Measurements from ENCODE around the gene CSNK1D.
A peak's percentile ranks its signal among the peaks of the same experiment; 100 is the strongest.

The CSNK1D gene

DNA sequence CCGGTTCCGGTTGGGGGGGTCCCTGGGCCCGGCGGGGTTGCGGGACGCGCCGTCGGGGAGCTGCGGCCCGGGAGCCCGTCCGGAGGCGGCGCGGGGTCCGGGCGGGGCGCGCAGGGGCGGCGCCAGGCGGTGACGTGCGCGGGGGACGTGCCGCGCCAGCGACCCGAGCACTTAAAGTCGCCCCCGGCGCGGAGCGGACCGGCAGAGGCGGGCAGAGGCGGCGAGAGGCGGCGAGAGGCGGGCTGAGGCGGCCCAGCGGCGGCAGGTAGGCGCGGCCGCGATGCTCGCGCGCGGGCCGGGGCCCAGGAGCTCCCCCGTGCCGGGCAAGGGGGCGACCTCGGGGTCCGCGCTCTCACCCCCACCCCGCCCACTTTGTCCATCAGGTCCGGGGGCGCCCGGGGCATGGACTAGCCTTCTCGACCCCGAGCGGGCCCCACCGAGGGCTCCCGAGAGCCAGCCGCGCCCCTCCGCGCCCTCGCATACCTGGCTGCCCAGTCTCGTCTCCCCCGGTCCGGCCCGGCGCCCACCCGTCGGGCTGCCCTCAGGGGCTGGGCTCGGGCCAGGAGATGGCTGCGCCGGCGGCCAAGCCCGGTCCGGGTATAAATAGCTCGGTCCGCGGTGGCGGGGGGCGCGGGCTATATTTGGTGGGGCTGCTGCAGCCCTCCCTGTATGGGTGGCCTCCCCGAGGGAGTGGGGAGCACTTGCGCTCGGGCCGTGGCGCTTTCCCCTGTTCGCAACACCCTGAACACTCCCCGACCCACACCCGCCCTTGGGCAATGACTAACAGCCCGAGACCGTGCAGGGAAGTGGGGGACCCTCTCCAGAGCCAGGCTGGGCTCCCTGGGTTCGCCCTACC is 44.4 kb downstream of the CSNK1D start, which contains the start of gene SLC16A3:
TSS of gene SLC16A3 (plus strand) at position 201 of the 856 bp plus-strand sequence. CDS start 6,967 bp downstream, outside the sequence.
- DNase-seq (ENCODE audit: low read depth), result peak; percentile 91

DNA sequence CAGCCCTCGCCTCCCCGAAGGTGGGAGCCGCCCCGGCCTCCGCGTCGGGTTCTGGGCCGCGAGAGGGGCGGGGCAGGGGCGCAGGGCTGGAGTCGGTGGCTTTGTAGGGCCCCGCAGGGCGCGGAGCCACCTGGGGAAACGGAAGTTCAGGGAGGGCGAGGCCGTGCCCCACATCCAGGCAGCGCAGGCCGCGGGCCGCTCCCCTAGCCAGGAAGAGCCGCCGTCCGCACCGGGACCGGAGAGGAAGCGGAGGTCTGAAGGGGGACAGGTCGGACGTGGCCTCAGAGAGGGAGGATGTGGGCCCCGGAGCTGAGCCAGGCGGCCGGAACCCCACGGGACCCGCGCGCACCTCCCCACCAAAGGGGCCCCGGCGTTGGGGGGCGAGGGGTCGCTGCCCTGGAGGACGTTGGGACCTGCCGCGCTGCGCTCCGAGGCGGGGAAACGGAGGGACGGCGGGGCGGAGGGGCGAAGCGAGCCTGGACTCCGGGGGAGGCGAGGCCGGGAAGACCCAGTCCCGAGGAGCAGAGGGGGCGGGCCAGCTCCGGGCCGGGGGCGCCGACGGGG is 45.1 kb downstream of the CSNK1D start:
- peak; percentile 49 for DNase-seq (ENCODE audit: low read depth)

DNA sequence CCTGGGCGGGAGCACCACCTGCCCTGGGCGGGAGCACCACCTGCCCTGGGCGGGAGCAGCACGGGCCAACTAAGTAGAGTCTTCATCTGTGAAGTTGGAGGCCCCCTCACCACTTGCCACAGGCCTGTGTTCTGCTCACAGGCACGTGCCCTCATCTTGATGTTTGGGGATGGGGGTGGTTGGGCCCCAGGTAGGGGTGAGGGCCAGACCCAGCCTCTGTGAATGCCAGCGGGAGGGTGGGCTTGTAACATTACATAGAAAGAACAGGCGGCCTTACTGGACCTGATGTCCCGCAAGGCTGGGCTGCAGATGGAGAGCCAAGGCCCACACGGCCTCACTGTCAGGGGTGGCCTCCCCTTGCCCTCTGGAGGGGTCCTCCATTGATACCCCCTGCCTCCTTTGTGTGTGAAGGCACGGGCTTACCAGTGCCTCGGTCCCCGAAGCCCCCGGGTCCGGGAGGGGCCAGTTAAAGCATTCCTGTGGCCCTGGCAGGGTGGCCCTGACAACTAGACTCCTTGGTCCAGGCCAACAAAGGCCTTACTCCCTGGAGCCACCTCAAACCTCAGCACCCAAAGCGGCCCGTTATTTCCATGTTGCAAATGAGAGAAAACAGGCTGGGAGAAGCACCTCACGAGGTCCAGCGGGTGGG is 45.7 kb downstream of the CSNK1D start:
- peak; percentile 43 for DNase-seq (ENCODE audit: low read depth)

DNA sequence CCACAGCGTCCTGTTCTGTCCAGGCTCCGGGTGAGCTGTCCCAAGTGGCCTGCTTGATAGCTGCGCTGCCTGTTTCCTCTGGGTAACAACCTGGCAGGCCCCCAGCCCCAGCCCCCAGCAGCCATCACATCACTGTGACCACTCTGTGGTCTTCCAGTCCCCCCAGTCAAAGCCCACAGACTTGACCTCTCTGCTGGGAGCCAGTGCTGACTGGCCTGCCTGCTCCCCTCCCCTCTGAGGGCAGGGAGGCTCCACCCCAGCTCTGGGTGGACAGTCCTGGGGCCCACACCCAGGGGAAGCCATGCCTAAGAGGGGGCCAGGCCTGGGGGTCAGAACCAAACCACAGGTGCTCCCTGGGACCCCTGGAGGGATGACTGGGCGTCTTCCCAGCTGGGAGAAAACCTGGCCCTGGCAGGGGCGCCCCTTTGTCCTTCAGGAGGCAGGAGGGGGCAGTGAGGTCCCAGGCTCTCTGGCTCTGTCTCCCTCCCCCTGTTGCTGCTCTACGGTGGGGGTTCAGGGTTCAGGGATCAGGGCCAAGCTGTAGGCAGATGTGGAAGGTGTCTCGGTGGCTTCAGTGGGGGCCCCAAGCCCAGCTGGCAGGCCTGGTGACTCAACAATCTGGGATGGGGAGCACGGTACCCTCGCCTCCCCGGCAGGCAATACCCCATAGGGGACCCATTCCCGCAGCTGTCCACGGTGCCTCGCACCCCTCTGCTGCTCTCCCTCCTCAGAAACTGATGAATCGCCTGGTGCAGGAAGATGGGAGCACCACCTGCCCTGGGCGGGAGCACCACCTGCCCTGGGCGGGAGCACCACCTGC is 46.5 kb downstream of the CSNK1D start:
- no peak for DNase-seq (ENCODE audit: low read depth)

DNA sequence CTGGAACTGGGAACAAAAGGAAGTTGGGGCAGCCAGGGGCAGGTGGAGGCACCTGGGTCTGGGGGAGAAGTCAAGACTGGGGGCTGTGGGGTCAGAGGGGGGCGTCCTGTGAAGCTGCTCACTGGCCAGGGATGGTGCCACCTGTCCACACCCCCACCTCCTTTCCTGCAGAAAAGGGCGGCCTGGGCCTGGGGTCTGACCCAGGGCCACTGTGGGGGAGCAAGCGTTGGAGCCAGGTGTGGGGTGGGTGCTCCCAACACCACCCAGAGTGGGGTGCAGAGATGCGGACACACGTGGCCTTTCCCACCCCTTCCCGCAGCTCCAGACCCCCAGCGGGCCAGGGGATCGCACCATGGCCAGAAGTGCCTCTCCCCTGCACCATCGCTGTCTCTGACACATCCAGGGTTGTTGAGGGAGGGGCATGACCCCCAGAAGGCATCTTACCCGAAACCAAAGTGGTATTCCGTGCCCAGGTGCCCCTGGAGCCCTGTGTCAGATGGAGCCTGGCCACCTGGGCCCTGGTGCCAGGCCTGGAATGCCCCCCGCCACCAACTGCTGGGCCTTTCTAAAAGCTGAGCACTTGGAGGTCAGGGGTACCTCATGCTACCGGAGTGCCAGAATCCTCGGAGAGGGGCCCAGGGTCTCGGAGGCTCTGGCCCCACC is 47.2 kb downstream of the CSNK1D start:
- no peak for DNase-seq (ENCODE audit: low read depth)

DNA sequence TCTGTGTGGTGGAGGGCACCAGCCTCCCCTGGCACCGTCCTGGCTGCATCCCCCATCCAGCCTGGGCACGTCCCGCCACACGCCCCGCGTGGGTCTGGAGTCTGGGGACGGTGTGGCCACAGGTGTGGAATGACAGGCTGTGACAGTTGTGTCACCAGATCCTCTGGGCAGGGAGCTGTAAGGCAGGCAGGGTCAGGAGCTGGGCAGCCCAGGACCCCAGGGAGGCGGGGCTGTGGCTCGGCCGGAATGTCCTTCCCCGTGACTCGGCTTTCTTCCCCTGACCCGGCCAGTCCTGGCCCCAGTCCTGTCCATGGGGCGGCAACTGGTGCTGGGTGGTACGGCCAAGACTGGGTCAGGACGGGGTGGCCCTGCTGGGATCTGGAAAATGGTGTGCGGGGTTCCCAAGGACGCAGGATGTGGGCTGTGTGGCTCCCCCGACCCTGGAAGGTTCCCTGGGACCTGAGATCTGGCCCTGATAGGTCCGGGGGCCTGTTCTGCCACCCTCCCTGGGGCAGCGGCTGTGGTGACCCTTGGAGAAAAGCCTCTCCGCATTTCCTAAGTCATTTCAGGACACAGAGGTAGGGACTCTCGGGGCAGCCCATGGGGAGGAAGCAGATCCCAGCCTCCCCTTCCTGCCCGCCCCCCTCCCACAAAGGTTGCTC is 48.0 kb downstream of the CSNK1D start:
- DNase-seq (ENCODE audit: low read depth), result no peak

DNA sequence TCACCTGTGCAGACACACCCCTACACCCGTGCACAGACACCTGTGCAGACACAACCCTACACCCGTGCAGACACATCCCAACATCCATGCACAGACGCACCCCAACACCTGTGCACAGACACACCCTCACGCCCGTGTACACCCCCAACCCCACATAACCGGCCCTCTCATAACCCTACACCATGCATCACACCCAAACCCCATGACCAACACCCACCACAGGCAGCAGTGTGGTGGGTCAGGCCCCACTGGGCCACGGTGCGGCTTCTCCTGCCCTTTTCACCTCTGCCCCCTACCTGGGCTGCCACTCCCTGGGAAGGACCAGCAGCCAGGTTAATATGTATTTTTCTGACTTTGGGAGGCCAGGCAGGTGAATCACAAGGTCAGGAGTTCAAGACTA is 48.8 kb downstream of the CSNK1D start:
- no peak for DNase-seq (ENCODE audit: low read depth)

DNA sequence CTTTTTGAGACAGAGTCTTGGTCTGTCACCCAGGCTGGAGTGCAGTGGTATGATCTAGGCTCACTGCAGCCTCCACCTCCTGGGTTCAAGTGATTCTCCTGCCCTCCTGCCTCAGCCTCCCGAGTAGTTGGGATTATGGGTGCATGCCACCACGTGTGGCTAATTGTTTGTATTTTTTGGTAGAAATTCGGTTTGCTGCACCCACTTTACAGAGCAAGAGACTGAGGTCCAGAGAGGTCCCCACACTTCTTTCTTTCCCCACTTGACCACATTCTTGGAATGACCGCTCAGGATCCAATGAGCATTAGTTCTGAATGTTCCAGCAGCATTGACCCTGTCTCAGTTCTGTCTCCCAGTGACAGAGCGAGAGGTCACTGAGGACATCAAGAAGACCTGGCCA is 50.0 kb downstream of the CSNK1D start:
- DNase-seq (ENCODE audit: low read depth), result no peak

DNA sequence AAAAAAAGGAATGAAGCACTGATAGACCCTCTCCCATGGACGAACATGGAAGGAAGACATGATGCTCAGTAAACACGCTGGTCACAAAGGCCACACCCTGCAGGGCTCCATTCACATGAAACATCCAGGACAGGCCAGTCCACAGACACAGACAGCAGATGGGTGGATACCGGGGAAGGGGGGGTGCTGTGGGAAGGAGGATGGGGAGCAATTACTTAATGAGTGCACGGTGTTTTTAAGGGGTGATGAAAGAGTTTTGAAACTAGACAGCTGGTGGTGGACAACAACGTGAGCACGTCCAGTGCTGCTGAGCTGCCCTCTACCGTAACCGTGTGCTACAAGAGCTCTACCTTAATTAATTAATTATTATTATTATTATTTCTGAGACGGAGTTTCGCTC is 50.7 kb downstream of the CSNK1D start:
- no peak for DNase-seq (ENCODE audit: low read depth)

DNA sequence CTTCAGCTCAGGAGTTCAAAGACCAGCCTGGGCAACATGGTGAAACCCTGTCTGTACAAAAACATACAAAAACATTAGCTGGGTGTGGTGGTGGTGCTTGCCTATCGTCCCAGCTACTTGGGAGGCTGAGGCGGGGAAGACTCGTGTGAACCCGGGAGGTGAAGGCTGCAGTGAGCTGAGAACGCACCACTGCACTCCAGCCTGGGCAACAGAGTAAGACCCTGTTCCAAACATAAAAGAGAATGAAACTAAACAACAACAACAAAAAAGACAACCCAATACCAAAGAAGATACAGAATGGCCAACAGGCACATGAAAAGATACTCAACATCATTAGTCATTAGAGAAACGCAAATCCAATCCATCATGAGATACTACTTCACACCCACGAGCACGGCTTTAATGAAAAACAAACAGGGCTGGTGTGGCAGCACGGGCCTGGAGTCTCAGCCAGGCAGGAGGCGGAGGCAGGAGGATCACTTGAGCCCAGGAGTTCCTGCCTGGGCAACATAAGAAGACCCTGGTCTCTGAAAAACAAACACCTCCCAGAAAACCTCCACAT is 52.1 kb downstream of the CSNK1D start:
- no peak for DNase-seq (ENCODE audit: low read depth)

DNA sequence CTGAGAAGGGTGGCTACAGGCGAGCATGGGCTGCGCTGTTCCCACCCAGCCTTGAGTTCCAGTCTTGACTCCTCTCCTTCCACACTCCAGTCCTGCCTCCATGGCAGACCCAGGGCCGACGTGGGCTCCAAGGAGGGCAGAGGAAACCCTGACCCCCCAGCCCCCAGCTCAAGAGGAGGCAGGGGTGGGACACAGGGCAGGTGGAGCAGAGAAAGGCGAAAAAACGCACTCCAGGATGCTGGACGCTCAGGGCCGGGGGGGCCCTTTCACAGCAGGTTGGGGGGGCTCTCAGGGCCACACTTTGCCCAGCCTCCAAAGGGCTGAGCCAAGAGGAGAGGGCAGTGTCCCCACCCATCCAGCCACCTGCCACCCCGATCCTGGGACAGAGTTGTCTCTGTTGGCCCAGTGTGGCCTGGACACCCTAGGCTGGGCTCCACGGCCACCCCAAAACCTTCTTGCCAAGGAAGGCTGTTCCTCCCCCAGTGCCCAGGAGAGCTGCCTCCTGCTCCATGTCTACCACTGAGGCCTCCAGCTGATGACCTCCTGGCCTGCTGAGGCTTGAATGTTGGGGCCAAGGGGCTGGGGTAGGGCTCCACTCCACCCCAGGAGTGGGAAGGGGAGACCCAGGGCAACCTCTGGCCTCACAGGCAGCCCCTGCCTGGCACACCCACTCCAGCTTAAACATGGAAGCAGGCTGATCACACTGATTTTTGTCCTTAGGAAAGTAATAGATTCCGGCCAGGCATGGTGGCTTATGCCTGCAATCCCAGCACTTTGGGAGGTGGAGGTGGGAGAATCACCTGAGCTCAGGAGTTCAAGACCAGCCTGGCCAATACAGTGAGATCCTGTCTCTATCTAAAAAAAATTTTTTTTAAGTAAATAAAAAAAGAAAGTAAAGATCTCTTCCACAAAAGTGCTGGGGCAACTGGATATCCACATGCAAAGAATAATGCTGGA is 53.5 kb downstream of the CSNK1D start:
- no peak for DNase-seq (ENCODE audit: low read depth)

DNA sequence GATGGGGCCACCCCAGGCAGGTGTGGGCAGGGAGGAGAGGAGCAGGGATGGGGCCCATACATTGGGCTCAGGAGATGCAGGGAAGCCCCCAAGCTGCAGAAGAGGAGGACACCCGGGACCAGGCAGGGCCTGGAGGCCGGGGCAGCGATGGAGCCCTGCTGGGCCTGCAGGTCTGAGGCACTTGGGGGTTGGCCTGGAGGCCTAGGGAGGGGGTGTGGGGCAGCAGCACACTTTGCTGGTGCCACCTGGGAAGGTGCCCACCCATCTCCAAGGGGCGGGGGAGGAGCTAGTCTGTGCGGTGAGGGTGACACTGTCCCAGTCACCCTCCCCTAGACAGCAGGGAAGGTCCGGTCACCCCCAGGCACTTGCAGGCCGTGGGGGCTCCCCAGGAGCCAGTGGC is 54.4 kb downstream of the CSNK1D start:
- no peak for DNase-seq (ENCODE audit: low read depth)

DNA sequence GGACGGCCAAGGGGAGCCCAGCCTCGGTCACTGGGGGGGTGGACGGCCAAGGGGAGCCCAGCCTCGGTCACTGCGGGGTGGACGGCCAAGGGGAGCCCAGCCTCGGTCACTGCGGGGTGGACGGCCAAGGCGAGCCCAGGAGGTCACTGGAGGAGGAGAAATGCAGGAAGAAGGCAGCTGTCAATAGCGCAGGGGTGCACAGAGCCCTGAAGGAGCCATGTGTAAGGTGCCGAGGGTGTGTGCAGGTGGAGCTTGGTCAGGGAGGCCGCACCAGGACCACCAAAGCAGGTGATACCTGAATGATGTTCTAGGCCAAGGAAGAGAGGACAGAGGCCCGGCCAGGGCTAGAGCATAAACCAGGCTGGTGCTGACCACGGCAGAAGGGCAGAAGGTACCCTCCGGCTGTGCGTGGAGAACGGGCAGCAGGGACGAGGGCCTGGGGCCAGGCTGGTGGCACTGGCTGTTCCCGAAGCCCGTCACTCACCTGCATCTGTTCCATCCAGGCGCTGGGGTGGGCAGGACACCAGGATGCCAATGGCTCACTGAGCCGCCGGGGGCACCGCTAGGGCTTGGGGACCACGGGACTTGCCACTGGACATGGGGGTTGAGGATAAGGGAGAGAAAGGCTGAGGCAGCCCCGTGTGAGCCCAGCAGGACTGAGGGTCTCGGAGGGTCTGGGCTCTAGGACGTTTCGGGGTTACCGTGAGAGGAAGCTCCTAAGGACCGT is 55.0 kb downstream of the CSNK1D start:
- no peak for DNase-seq (ENCODE audit: low read depth)

DNA sequence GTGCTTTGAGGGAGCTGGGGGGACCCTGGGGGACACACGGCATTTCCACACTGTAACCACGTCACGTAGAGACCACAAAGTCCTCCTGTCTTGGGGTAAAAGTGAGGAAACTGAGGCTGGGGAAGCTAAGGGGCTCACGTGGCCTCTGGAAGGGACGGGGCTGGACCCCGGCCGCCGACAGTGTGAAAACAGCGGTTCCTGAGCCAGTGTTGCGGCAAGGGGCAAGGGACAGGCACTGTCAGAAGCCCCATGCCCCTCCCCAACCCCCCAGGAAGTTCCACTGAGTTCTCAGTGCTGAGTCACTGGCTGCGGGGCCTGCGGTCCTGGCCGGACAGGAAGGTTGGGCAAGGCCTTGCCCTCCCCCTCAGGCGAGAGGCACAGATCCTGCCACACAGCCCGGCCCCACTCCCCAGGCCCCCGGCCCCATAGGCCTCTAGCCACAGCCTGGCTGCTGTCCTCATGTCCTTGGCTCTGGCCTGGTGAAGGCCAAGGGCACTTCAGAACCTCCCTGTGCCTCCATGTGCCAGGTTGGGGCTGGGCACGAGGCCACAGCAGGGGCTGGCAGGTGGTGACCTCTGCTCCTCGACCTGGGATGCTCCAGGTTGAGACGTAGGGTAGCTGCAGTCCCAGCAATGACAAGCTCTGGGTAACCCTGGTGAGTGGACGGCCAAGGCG is 55.8 kb downstream of the CSNK1D start:
- DNase-seq (ENCODE audit: low read depth), result peak; percentile 98

DNA sequence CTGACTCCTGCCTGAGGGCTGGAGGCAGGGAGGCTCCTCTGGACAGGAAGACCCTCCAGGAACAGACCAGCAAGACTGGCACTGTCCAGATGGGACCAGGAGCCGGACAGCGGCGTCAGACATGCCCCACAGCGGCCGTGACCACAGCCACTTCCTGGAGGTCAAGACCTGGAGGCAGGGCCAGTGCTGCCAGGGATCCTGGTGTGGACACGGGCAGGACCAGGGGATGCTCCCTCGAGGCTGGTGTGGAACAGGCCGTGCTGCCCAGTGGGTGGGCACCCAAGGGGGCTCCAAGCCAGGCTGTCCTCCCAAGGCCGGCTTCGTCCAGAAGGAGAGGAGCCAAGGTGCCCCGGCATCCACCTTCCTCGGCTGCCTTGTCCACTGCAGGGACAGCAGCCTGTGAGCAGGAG is 56.4 kb downstream of the CSNK1D start:
- DNase-seq (ENCODE audit: low read depth), result peak; percentile 82

DNA sequence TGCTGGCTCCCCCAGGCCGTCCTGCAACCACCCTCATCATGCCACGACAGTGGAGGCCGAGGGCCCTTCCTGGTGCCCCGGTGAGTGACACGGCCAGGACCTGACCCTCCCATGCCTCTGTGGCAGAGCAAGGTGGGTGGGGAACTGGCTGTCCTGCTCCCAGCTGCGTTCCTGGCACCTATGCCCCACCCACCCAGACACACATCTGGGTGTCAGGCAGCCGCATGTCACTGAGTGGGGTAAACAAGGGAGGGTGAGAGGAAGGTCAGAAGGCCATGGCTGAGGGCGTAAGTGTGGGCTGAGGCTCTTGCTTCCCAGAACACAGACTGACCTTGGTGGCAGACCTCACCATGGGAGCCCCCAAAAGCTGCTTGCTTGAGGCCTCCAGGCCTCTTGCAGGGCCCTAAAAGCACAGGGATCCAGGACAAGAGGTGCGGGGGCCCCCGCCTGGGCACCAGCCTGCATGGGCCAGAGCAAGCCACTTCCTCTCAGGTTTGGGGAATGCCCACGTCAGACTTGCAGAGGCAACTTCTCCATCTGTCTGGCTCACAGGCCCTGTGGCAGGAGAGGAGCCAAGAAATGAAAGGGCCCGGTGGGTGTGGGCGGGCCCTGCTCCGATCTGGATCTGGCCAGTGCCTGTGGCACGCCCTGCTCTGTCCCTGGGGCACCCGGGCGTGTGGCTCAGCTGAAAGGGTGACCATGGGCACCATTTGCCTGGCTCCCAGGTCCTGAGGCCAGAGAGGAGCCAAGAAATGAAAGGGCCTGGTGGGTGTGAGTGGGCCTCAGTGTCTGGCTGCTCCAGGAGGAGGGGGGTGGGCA is 57.0 kb downstream of the CSNK1D start:
- DNase-seq (ENCODE audit: low read depth), result peak; percentile 88

DNA sequence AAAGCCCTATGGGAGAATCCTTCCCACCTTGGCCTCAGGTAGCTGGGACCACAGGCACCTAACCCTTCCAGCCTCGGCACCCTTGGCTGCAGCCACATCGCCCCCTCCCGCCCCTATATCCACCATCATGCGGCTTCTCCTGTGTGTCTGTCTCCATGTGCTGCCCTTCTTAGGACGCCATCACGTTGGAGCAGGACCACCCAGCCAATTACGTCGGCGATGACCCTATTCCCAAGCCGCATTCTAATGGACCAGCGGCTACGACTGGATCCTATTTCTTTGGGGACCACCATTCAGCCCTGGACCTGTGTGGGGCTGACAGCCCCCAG is 57.6 kb downstream of the CSNK1D start:
- no peak for DNase-seq (ENCODE audit: low read depth)
